A204.1 (cell line): ENCODE measurements around the gene MYO1D.
"Not testable (repeated sequence)": the region's sequence is repeated elsewhere in the genome, so short reads cannot be mapped to it uniquely, and the experiment has no call there.

Source experiments
- FAIRE-seq: peaks from 2 replicates; lab custom pipeline; 2012; peaks lifted over from hg19 to GRCh38; lab: Jason Lieb, UNC

MYO1D gene

GRCh38 chr17:32854832-32855389 is 22.0 kb downstream of the MYO1D start:
- no peak for FAIRE-seq

GRCh38 chr17:32854207-32854606 is 22.7 kb downstream of the MYO1D start:
- no peak for FAIRE-seq

- no peak for FAIRE-seq
These were observed 24.1 kb downstream of the MYO1D start for GRCh38 chr17:32852811-32853210.

- FAIRE-seq, result no peak
These were observed 27.0 kb downstream of the MYO1D start for GRCh38 chr17:32849879-32850278.

GRCh38 chr17:32847977-32848376 is 28.9 kb downstream of the MYO1D start:
- FAIRE-seq, result no peak

DNA sequence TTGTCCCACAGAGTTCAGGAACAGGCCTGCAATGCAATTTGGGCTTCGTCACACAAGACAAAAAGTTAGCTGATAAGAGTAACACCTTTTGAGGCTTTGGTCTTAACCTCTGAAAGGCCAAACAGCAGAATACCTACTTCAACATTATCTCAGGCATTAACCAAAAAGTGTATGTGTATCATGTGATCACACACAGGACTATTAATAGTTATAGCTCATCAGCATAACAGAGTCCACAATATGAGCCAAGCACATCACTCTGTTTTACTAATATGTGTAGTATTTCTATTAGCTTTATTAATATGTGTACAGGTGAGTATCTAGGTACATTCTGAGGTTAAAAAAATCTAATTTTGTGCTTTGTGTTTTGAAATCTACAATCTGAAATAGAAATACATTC is 30.8 kb downstream of the MYO1D start:
- FAIRE-seq, result no peak

DNA sequence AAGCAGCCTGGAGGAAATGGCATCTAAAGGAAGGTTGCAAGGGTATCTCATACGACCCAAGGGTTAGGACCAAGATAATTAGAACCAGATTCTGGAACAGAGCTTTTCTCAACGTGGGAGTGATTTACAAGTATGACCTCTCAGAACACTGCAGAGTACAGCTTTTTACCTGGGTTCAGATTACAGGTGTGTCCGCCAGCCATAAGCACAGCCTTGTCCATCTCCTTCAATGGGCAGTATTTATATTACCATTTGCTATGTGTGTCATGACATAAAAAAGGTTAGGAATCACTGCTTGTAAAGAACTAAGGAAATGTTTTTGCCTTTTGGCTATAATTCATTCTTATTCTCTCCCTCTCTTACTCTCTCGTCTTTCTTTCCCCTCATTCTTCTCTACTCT is 36.7 kb downstream of the MYO1D start:
- FAIRE-seq, result no peak

DNA sequence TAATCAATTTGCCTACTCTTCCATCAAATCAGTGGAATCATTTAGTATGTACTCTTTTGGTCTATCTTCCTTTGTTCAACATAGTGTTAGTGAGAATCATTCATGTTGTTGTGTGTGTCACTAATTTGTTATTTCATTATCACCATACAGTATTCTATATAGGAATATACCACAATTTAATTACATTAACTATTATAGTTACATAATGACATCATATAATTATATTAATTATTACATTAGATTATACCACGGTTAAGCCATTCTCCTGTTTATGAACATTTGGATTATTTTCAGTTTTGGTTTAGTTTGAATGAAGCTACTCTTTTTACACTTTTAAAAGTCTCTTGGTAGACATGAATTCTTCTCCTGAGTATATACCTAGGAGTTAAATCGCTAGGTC is 40.4 kb downstream of the MYO1D start:
- no peak for FAIRE-seq

DNA sequence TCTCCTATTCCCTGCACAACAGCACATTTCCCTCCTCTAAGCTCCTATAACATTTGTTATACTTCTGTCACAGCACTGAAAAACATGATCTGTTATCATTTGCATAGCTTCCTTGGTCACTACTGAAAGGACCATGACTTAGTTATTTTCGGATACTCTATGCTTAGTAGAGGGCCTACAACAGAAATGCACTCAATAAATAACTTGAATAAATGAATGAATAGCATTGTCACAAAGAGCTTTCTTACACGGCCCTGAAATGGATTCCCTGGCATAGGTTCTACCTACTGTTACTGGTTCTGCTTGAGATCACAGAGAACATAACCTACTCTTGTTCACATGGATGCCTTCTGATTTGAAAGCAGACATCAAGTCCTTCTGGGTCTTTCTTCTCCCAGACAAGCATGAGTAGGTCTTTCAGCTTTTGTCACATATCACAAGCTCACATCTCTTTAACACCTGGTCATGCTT is 41.6 kb downstream of the MYO1D start:
- no peak for FAIRE-seq

- FAIRE-seq, result no peak
These were observed 42.8 kb downstream of the MYO1D start for GRCh38 chr17:32834104-32834503.

DNA sequence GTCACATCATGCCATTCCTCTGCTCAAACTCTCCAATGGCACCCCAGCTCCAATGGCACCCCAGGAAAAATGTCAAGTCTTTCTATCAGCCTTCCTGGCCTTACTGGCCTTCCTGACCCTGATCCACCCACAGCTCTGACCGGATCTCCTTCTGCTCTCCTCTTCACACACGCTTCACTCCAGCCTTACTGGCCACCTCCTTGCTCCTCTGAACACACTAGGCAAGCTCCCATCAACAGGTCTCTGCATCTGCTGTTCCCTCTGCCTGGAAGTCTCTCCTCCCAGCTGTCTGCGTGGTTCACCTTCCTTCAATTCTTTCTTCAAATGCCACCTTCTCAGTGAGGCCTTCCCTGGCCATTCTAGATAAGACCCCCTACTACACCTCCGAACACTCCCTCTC is 43.4 kb downstream of the MYO1D start:
- FAIRE-seq, result no peak

DNA sequence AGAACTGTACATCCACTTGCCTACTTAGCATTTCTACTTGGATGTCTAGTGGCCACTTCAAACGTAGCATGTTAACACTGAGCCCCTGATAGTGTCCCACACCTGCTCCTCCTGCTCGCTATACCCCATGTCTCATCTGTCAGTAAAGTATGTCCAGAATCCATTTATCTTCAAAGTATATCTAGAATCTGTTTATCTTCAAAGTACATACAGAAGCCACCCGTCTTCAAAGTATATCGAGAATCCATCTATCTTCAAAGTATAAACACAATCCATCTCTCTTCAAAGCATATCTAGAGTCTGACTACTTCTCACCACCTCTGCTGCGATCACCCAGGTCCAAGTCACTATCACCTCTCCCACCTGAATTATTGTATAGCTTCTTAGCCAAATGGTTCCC is 43.8 kb downstream of the MYO1D start:
- no peak for FAIRE-seq

DNA sequence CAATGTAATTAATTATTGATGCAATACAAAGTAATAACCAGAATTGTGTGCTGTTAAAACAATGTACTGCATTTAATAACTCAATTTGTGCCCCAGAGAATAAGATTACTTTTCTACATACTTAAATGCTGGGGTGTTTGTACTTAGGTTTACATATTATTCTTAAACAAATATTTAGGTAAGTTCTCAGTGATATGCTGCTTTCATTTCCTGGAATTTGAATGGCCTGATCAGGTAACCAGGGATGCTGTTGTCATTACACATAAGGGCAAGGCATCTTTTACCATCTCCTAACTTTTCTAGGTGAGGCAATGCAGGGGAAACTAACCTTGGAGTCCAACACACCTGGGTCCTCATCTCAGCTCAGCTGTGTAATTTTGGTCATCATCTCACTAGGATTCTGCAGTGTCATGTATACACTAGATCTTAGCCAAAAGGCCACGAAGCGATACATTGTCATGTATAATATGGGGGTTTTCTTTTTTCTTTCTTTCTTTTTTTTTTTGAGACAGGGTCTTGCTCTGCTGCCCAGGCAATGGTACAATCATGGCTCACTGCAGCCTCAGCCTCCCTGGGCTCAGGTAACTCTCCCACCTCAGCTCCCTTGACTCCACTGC is 45.2 kb downstream of the MYO1D start:
- no peak for FAIRE-seq

DNA sequence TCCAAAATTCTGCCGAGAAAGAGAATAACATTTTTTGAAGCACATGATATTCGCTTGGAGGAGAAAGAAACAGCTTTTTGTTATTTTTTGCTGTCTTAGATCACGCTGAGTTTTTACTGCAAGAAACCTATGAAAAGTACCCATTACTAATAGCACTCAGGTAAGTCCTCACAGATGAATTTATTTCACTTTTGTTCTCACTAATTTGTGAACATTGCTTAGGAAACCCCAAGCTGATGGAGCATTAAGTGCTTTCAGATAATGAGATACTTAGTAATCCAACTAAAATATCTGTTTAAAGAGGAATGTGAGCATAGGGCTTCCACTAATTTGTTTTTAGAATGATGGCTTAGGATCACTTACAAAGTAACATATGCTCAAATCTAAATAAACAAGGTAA is 45.7 kb downstream of the MYO1D start:
- no peak for FAIRE-seq

GRCh38 chr17:32828822-32829221 is 48.1 kb downstream of the MYO1D start:
- FAIRE-seq, result no peak

GRCh38 chr17:32827227-32827626 is 49.7 kb downstream of the MYO1D start:
- no peak for FAIRE-seq

DNA sequence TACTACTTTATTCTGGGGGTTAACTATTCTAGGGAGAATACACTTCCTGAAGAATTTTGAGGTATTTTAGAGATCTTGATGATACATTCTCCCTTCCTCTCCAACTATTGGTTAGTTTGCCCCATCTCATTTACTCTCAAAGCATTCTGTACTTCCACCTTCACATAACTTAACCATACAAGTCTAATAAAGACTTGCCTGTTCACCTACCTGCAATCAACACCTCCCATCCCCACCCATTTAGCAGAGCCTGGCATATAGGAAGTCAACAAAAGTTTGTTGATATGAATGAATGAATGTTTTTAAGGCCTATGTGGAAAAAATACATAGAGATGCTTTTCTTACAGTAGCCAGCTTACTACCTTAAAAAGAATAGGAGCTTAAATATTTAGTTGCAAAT is 50.8 kb downstream of the MYO1D start:
- FAIRE-seq, result no peak

GRCh38 chr17:32824334-32824733 is 52.6 kb downstream of the MYO1D start:
- no peak for FAIRE-seq

- no peak for FAIRE-seq
These were observed 53.9 kb downstream of the MYO1D start for GRCh38 chr17:32822996-32823395.

DNA sequence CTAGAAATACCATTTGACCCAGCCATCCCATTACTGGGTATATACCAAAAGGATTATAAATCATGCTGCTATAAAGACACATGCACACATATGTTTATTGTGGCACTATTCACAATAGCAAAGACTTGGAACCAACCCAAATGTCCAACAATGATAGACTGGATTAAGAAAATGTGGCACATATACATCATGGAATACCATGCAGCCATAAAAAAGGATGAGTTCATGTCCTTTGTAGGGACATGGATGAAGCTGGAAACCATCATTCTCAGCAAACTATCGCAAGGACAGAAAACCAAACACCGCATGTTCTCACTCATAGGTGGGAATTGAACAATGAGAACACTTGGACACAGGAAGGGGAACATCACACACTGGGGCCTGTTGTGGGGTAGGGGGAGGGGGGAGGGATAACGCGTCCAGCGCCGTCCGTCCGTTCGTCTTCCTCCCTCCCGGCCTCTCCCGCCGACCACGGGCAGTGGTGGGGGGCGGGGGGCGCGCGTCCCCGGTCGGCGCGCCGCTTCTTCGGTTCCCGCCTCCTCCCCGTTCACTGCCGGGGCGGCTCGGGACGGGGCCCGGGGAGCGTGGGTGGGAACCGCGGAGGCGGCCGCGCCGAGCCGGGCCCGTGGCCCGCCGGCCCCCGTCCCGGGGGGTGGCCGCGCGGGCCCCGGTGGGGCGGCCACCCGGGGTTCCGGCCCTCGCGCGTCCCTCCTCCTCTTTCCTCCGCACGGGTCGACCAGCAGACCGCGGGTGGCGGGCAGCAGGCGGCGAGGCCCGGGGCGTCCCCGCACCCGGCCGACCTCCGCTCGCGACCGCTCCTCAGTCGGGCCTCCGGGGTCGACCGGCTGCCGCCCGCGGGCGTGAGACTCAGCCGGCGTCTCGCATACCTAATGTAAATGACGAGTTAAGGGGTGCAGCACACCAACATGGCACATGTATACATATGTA is 54.7 kb downstream of the MYO1D start:
- FAIRE-seq, result not testable (repeated sequence)

DNA sequence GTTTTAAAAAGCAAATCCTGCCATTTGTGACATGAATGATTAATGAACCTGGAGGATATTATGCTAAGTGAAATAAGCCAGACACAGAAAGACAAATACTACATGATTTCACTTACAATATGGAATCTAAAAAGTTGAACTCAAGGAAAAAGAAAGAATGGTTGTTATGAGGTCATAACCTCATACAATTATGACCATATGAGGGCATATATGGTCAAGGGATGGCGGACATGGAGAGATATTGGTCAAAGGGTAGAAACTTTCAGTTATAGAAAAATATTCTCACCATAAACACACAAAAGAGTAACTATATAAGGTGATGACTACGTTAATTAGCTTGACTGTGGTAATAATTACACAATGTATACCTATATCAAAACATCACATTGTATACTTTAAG is 56.5 kb downstream of the MYO1D start:
- no peak for FAIRE-seq

- FAIRE-seq, result no peak
These were observed 57.1 kb downstream of the MYO1D start for GRCh38 chr17:32819787-32820186.

DNA sequence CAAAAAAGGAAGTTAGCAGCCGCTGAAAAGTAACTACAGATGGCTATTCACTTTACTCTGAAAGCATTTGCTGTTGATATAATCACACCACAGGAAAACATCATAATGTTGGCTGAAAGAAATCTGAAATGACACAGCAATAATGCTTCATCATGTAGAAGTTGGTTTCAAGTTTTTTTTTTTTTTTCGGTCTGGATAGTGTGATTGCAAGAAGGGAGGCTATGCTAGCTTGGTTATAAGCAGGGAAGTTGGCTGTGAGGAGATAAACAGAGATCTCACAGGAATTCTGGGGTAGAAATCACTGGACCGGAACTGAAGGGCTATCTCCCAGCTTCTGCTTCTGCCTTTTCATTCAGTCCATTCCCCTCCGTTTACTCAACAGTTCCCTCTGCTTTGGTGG is 57.9 kb downstream of the MYO1D start:
- FAIRE-seq, result no peak
